AML-193 (cell line): ENCODE results near the gene HRK.

Experiments
- DNase-seq, 2 experiments: peaks; one replicate each; lab custom pipeline; 2025; lab: John Stamatoyannopoulos, UW

HRK gene

DNA sequence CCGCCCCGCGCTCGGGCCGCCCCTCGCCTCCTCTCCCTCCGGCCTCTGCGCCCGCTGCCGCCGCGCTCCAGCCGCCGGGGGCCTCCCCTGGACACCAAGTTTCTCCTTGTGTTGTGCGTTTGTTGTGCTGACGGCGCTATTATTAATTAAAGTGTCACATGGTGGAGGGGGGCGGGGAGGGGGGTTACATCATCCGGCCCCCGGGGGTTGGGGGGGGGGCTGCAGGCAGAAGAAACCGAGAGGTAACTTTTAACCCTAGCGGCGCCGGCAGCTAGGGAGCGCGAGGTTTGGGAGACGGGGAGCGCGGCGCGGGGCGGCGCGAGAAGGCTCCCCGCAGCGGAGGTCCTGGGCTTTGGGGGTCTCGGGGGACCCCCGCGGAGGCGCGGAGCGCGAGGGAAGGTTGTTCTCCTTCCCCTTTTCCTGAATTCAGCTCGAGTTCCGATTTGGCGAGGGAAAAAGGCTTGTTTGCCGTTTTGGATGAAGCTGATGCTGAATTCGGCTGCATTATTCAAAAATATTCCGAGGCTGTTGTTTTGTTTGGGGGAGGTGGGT lies at the start of gene HRK:
Gene HRK (minus strand): TSS at position 117 of the 552 bp plus-strand sequence. CDS start 134 bp downstream, outside the sequence.
- no peak for DNase-seq

DNA sequence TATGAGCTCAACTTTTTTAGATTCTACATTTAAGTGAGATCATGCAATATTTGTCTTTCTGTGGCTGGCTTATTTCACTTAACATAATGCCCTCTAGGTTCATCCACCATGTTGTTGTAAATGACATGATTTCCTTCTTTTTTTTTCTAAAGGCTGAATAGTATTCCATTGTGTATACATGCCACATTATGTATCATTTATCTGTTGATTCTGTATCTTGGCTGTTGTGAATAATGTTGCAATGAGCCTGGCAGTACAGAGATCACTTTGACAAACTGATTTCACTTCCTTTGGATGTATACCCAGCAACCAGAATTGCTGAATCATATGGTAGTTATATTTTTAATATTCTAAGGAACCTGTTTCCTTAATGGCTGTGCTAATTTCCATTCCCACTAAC lies 48.6 kb upstream of the HRK start:
- DNase-seq = no peak

DNA sequence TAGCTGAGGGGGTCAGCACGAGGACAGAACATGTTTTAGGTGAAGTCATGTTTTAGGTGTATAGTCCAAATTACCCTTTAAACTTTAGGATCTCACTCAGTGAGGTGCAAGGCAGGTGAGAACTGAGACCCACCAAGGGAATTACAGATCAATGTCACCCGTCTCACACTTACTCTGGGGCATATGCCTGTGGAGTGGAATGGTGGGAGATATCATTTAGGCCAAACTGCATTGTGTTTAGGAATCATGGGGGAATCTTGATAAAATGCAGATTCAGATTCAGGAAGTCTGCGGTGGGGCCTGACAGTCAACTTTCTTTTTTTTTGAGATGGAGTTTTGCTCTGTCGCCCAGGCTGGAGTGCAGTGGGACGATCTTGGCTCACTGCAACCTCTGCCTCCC lies 47.3 kb upstream of the HRK start:
- no peak for DNase-seq

DNA sequence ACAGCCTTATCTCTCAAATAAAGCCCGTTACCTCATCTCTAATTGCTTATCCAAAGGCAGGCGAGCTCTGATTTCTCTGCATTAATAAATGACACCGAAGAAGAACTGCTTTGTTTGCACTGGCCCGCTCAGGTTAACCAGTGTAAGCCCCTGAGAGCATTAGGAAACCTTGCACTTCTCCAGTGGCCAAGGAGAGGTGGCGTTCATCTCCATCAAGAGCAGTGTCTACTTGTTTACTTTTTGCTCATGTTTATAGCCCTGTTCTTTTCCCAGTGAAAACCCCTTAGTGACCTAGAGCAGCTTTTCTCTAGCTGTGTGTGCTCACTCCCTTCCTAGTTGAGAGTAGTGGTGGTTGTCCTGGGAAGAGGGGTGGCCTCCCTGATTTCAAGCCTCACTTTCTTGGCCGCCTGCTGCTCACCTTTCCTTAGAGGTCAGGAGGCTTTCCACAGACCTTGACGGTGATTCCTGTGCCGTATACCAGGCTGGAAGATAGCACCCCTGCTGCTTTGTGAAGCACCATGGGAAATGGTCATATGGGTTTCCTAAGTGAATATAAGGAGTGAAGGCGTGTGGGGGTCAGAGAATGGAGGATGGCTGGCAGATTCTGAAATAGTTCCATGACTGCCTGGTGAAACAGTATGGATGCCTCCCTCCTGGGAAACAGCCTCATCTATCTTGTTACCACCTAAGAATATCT lies 46.2 kb upstream of the HRK start:
- DNase-seq = no peak

DNA sequence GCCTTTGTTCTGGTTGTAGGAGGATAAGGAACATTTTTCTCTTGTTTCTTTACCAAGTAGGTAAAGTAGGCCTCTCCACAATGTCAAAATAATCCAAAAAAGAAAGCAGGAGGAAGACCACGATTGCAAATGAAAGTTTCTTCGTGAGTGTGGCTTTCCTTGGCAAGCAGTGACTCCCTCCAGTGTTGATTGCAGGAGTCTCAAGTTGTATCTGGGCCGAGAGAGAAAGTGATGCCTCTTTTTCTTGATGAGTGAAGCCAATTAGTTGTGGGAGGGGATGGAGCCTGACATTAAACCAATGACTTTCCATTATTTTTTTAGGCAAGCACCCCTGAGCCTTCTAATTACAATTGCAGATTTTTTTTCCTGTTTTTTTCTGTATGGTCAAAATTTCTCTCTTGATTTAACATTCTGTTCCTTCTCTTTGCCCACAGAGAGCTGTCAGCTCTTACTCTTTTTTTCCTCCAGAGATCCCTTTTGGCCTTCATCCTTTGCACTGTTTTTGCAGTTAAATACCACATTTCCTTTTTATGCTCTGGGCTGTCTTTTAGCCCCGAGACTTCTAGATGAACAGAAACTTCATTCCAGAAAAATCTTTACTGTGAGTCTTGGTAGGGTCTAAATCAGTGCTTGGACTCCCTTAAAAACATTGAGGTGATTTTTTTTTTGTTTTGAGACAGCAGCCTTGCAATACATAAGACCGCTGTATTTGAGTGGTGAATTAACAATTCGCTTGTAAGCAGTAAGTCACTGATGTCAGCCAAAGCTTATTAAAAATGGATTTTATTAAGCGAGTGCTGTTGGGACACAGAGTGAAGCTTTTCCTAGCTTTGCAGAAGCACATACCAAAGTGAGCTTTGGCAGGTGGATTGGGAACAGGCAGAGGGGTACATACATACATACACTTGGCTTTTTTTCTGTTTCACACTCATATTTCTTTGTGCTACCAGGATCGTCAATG lies 45.3 kb upstream of the HRK start:
- no peak for DNase-seq

DNA sequence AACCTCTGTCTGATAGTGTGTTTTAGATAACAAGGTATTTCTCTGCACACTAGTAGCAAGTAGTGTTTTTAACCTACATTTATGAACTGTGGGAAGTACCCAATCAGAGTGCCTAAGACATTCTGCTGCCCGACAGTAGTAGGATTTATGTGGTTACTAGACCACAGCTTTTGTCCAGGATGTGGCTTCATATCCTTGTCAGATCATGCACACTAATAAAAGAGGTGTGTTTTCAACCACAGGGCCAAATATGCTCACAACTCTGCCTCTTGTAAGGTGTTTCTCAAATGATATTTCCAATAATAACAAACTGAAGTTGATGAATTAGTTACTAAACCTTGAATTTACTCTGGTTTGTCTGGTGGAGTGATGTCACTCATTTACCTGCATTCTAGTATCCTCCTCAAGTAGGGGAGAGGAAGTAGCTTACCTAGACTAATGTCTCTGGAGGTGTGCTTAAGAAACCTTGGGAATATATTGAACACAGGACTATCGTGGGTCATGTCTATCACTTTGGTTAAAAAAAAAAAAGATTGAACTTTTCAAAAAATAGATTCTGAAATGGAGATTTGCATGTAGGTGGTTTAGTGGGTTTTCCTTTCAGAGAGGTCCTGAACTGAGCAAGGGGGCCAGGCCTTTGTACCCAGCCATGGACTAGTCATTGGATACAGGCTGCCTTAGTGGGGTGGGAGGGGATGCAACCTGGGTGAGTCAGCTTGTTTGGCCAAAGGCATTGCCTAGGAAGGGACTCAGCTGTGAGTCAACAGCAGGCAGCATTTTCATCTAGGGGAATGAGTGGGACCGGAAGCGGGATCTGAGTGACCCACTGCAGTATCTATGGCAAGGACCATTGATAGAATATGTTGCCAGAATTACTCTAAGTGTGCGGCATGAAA lies 43.6 kb upstream of the HRK start:
- peak; percentile 64 to 67 for DNase-seq

DNA sequence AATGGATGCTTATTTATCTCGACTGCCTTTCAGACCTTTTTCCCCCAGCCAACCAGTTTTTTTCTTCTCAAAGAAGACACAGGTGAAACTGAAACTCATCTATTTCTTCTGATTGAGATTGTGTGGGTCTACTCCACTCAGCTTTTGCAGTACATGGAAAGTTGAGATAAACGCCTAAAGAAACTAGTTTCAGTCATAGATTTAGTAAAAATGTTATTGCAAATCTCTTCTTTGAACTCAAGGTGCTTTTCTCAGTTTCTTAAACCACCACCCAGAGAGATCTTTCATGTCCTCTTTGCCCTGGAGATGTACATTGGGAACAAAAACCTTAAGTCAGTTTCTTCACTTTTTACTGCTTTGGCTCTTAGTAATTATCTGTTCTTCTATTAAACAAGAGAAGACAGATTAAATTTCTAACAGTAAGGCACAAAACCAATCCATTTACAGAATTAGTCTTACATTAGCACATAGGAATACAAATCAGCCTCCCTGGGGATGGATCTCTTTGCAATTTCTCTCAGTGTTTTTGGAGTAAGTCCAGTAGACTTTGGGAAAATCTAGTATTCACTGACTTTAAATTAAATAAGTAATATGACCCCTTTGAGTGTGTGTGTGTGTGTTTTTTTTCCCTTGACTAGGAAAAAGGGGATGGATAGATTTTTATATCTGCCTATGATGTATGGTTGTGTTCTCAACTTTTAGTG lies 41.1 kb upstream of the HRK start:
- DNase-seq = no peak

DNA sequence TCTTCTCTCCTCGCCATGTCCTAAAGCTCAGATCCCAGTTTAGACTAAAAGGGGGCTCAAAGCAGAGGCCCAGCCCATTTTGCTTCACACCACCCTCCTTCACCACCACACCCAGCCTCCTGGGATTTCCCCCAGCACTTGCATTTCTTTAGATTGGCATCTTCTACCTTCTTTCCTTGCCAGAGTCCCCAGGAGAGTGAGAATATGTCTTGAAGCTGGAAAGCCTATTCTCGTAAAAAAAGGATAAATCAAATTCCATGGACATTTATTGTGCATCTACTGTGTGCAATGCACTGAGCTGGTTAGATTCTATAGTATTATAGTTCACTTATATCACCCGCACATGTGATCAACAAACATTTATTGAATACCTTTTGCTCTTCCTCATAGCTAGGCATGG lies 39.7 kb upstream of the HRK start:
- no peak for DNase-seq

DNA sequence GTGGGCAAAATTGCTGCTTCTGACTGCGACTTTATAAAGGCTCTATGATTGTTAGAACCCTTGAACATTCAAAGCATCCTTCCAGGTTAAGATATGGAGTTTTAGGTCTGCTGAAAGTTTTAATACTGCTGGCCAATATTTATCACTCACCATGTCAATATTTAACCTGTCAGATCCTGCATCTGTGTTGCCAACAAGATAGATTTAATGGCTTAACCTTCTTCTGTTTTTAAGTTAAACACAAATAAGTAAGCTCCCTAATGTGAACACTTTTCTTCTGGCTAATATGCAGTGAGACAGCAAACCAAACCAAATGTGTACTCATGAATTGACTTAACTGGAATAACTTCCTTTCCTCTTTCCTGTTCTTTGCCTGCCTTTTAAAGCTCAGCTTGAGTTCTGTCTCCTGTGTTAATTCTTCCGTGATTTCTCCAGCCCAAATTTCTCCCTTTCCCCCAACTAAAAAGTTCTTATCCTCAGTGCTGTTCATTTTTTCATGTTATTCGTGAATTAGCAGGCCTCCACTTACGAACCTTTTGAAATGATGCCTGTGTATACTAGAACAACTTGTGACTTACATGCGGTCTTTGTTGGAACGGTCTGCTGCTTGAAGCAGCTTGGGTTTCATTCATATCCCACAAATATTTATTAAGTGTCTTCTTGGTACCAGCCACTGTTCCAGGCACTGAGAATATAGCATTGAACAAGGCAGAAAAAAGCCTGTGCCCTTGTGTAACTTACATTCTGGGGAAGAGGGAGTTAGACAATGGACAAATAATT lies 38.7 kb upstream of the HRK start:
- DNase-seq = no peak

DNA sequence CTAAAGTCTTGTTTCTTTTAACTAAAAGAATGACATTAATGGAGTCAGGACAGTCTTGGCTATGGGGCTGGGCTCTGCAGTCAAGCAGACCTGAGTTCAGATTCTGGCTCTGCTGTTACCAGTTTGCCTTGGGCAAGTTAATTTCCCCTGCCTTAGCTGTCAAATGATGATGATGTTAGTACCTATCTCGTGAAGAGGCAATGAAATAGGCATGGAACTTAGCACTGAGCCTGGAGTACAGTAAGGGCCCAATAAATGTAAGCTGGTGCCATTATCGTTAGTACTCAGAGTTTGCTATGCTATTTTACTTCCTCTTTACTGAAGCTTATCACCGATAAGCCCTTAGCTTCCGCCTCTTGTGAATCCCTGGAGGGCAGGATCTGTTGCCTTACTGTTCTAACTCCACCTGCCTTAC lies 38.0 kb upstream of the HRK start:
- DNase-seq = no peak

DNA sequence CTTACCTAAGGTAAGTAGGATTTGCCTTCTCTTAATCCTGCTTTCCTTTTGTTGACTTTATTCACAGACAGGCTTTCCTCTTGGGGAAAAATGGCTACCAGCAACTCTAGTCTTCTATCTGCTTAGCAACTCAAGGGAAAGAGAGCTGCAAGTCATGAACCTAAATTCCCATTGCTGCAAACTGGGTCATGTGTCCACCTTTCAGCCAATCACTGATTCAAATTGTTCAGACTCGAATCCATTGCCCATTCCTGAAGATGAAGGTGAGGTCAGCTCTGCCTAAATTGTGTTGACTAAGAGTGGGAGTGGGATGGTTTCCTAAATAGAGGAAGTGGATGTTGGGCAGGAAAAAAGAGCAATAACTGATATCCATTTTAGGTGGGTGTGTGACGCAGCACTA lies 37.2 kb upstream of the HRK start:
- no peak for DNase-seq

DNA sequence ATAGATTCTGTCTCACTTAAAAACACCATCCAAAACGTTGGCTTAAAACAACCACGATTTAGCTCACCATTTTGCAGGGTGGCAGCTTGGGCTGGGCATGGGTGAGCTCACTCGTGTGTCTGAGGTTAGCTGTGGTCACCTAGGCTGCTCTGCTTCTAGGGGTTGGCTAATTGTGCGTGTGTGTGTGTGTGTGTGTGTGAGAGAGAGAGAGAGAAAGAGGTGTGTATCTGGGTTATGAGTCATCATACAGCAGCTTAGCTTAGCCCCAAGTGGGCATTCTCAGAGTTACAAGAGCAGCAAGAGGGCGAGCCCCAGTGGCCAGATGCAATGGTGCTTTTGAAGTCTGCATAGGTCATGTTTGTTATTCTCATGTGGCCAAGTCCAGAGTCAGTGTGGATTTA lies 35.5 kb upstream of the HRK start:
- DNase-seq = peak; percentile 73 to 77

DNA sequence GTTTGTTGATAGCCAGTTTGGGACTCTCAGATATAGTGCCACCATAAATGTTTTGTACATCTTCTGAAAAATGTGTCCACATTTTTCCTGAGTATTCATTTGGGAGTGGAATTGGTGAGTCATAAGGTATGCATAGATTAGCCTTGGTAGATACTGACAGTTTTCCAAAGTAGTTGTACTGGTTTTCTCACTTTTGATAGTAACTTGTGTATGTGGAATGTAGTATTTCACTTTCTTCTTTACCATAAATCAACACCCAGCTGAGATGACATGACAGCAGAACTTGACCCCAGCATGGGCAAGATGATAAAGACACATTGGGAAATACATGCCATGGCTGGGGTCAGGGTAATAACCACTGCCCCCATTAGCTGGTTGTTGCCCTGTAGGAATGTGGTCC lies 34.9 kb upstream of the HRK start:
- DNase-seq = no peak

DNA sequence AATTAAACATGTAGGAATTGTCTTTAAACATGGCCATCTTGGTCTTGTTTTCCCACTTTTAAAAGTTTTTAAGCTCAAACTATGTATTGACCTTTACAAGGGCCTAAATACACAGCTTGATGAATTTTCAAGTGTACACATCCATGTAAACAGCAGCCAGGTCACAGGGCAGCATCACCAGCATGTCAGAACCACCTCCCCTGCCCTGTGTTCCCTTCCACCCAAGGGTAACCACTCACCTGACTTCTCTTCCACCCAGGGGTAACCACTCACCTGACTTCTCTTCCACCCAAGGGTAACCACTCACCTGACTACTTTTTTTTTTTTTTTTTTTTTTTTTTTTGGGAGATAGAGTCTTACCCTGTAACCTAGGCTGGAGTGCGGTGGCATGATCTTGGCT lies 34.1 kb upstream of the HRK start:
- no peak for DNase-seq

DNA sequence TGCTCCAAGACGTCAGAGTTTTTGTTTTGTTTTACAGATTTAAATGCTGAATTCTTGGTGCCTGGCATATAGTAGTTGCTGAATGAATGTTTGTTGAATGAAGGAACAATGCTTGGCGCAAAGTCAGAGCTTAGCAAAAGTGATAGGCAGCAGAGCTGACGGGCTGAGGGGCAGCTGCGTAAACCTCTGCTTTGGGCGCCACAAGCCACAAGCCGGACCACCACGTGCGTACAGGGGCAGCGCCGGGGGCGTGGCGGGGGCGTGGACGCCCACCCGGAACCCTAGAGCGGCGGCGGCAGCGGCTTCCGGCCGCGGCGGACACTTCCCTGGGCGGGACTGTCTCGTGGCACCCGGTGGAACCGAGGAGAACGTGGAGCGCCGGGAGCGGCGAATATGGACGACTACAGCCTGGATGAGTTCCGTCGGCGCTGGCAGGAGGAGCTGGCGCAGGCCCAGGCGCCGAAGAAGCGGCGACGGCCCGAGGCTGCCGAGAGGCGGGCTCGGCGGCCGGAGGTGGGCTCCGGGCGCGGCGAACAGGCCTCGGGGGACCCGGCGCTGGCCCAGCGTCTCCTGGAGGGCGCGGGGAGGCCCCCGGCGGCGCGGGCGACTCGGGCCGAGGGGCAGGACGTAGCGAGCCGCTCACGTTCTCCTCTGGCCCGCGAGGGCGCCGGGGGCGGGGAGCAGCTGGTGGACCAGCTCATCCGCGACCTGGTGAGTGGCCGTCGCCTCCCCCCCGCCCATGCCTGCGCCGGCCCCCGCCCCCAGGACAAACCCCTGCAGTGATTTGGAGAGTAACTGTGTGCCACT lies 29.6 kb upstream of the HRK start, which contains the start of gene FBXW8:
Gene FBXW8 (plus strand): TSS at position 306 of the 807 bp plus-strand sequence. CDS start 88 bp downstream, at position 394.
- DNase-seq = peak; percentile 44 to 45

DNA sequence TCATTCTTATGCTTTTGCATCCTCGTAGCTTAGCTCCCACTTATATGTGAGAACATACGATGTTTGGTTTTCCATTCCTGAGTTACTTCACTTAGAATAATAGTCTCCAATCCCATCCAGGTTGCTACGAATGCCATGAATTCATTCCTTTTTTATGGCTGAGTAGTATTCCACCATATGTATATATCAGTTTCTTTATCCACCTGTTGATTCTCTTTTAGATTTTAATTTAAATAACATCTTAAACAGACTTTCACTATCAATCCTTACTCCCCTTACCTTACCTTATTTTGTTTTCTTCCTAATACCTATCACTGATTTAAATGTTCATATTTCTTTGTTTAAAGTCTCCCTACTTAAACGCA lies 29.0 kb upstream of the HRK start:
- no peak for DNase-seq

DNA sequence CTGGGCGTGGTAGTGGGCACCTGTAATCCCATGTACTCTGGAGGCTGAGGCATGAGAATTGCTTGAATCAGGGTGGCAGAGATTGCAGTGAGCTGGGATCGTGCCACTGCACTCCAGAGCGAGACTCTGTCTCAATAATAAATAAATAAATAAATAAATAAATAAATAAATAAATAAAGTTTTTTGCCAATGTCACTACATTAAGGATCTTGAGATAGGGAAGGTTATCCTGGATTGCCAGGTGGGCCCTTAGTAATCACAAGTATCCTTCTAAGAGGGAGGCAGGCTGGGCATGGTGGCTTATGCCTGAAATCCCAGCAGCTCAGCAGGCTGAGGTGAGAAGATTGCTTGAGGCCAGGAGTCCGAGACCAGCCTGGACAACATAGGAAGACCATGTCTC lies 25.0 kb upstream of the HRK start:
- DNase-seq = no peak

DNA sequence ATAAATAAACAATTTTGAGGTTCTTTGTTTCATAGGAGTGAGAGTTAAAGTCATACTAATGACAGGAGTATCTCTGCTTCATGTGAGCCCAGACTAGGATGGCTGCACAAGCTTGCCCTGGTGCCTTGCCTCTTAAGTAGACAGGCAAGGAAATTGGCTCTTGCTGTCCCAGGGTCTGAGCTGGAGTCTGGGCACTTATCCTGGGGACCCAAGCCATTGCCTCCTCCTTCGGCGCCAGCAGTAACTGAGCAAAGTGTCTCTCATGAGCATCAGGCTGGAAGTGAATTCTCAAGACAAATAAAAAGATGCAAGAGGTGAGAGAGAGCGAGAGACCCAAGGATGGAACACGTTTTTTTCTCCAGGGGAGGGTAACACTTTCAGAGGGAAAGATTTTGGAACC lies 22.6 kb upstream of the HRK start:
- no peak for DNase-seq

DNA sequence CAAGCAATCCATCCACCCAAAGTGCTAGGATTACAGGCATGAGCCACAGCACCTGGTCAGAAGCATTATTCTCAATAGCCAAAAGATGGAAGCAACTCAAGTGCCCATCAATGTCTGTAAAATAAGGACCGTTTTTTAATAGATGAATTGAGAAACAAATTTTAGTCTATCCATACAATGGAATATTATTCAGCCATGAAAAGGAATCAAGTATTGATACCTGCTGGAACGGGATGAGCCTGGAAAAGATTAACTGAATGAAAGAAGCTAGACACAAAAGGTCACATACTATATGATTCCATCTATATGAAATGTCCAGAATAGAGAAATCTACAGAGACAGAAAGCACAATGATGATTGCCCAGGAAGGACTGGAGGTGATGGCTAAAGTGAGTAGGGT lies 20.4 kb upstream of the HRK start:
- no peak for DNase-seq

DNA sequence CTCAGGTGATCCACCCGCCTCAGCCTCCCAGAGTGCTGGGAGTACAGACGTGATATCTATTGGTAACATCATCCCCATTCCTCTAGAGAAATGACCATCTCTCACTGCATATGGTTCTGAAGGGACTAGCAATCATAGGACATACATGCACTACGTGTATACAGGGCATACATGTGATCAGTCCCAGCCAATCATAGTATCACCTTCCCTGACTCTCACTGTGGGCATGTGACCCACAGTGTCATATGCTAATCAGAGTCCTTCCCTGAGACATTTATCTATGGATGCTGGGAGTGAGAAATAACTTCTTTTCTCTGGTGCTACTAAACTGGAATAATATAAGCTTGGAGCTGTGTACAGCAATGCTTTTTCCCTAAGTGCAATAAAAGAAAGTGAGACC lies 17.4 kb upstream of the HRK start:
- DNase-seq = no peak
